ENCODE measurements around the gene FITM2. TPM values are rescaled to one million over a fixed set of nuclear protein-coding genes. Genes with fewer than 3 reads are reported as not detected.

The FITM2 gene
- total RNA-seq, 1 experiment from 2014 or later: 7.4 TPM

- Histone ChIP-seq H3F3A (ENCODE audit: insufficient read depth, low read depth) (no peaks in the 10 kb centered on the region), H3K4me3 (no peak within 1 kb of the TSS), H3K79me2 (ENCODE audit: low read depth) (no peaks in the 10 kb centered on the region), H3K27me3 (ENCODE audit: insufficient read depth, low read depth) (peaks cover 41% of the 10 kb centered on the region), H3K4me1 (replicated peaks; ENCODE audit: insufficient read depth) (no peaks in the 10 kb centered on the region), H2AFZ (no peak within 1 kb of the TSS), H3K36me3 (ENCODE audit: low read depth) (no peaks in the 10 kb centered on the region), H3K4me2 (no peak within 1 kb of the TSS), H3K27ac (no peak within 1 kb of the TSS), H4K20me1 (ENCODE audit: insufficient read depth) (no peaks in the 10 kb centered on the region), H3K9me2 (ENCODE audit: insufficient read depth) (no peaks in the 10 kb centered on the region), H3K9me3 (ENCODE audit: insufficient read depth, low read depth) (no peaks in the 10 kb centered on the region)
- TF ChIP-seq EZH2 (IDR thresholded peaks at IDR 0.05; ENCODE audit: low read depth) (no peak), CTCF (conservative IDR thresholded peaks at IDR 0.05) (no peak)
- DNase-seq: no peak
- CTCF ChIA-PET: no interaction called here
- intact Hi-C loops (cut with micrococcal nuclease; ENCODE audit: unreplicated experiment): no loop called here
- POLR2A ChIA-PET (ENCODE audit: unreplicated experiment): no interaction called here
- BruUV-seq (replicated peaks): no TSS peak
These were observed 44.7 kb upstream of the FITM2 start, which contains the start of gene HNF4A for GRCh38 chr20:44355498-44356352. Gene HNF4A (plus strand): TSS chr20:44355699. CDS start chr20:44355805, 106 bp downstream.

GRCh38 chr20:44354979-44355497 is 44.0 kb upstream of the FITM2 start:
- Histone ChIP-seq H3K9me2 (ENCODE audit: insufficient read depth) (no peaks in the 10 kb centered on the region), H3K4me1 (replicated peaks; ENCODE audit: insufficient read depth) (no peaks in the 10 kb centered on the region), H3K4me2 (no peak overlapping the region), H2AFZ (no peak overlapping the region), H3K79me2 (ENCODE audit: low read depth) (no peaks in the 10 kb centered on the region), H3K27me3 (ENCODE audit: insufficient read depth, low read depth) (peaks cover 35% of the 10 kb centered on the region), H3K9me3 (ENCODE audit: insufficient read depth, low read depth) (no peaks in the 10 kb centered on the region), H3K4me3 (no peak overlapping the region), H3F3A (ENCODE audit: insufficient read depth, low read depth) (no peaks in the 10 kb centered on the region), H3K36me3 (ENCODE audit: low read depth) (no peaks in the 10 kb centered on the region), H4K20me1 (ENCODE audit: insufficient read depth) (no peaks in the 10 kb centered on the region), H3K27ac (no peak overlapping the region)
- CTCF ChIA-PET: no interaction called here
- POLR2A ChIA-PET (ENCODE audit: unreplicated experiment): no interaction called here
- intact Hi-C loops (cut with micrococcal nuclease; ENCODE audit: unreplicated experiment): no loop called here
- no TSS peak for BruUV-seq (replicated peaks)
- TF ChIP-seq EZH2 (IDR thresholded peaks at IDR 0.05; ENCODE audit: low read depth) (no peak), CTCF (conservative IDR thresholded peaks at IDR 0.05) (no peak)
- DNase-seq: no peak

- Histone ChIP-seq H3K36me3 (ENCODE audit: low read depth) (no peaks in the 10 kb centered on the region), H3K4me3 (no peak overlapping the region), H3K4me2 (no peak overlapping the region), H2AFZ (no peak overlapping the region), H3K9me3 (ENCODE audit: insufficient read depth, low read depth) (no peaks in the 10 kb centered on the region), H3K9me2 (ENCODE audit: insufficient read depth) (no peaks in the 10 kb centered on the region), H4K20me1 (ENCODE audit: insufficient read depth) (no peaks in the 10 kb centered on the region), H3K27ac (no peak overlapping the region), H3K27me3 (ENCODE audit: insufficient read depth, low read depth) (peaks cover 12% of the 10 kb centered on the region; the same call in 1 of the 2 replicates), H3K4me1 (replicated peaks; ENCODE audit: insufficient read depth) (no peaks in the 10 kb centered on the region), H3F3A (ENCODE audit: insufficient read depth, low read depth) (no peaks in the 10 kb centered on the region; the same call in 1 of the 2 replicates), H3K79me2 (ENCODE audit: low read depth) (no peaks in the 10 kb centered on the region)
- CTCF ChIA-PET: no interaction called here
- no TSS peak for BruUV-seq (replicated peaks)
- POLR2A ChIA-PET (ENCODE audit: unreplicated experiment): no interaction called here
- TF ChIP-seq CTCF (conservative IDR thresholded peaks at IDR 0.05) (no peak), EZH2 (IDR thresholded peaks at IDR 0.05; ENCODE audit: low read depth) (no peak)
- DNase-seq: no peak
- intact Hi-C loops (cut with micrococcal nuclease; ENCODE audit: unreplicated experiment): no loop called here
These were observed 39.6 kb upstream of the FITM2 start for GRCh38 chr20:44350567-44350966.

Measured in PC-9 (cell line).